GM12892 (cell line): Measurements from ENCODE around the gene TRIM26.

Source experiments
- POLR2A ChIP-seq: IDR thresholded peaks from 2 replicates; pipeline ENCODE4 v1.6.1; 2011; ENCODE audit warnings: low read depth, low read length, control low read depth
- POLR2AphosphoS5 ChIP-seq: IDR thresholded peaks from 2 replicates; pipeline ENCODE4 v1.6.1; 2011; ENCODE audit warnings: low read depth, low read length, control low read depth
- TAF1 ChIP-seq: IDR thresholded peaks from 2 replicates; pipeline ENCODE4 v1.6.1; 2011; ENCODE audit warnings: low read depth, mild to moderate bottlenecking, control low read depth, low read length, borderline replicate concordance

DNA sequence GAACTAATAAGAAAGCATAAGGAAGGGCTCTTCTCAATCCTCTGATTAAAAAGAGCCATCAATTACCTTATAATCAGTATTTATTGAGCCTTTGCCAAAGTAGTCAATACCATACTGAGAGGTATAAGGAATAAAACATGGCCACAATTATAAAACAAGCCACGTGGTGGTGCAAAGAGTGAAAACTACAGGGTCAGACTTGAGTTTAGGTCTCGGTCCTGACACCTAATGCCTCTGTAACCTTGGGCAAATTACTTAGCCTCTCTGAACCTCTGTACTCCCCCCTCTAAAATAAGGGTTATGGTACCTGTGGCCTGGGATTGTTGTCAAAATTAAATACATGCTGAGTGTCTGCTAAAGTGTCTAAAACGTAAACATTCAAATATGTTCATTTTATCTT lies 64.0 kb downstream of the TRIM26 start:
- TF ChIP-seq POLR2A (no peak), POLR2AphosphoS5 (no peak), TAF1 (no peak)
